GM06990 (cell line): ENCODE data around the gene PPP1R9A.

Experiments used
- DNase-seq: peaks from one replicate; pipeline ENCODE4 v3.0.0-alpha.2; 2011; ENCODE audit not compliant: insufficient read length; ENCODE audit errors: extremely low read depth
- H3K27me3 ChIP-seq: replicated peaks from 2 replicates; pipeline ENCODE4 v1.6.0; 2011; ENCODE audit warnings: low read length; ENCODE audit not compliant: control insufficient read depth, insufficient read depth
- H3K36me3 ChIP-seq: 2 replicates; pipeline ENCODE4 v1.5.1; 2011; ENCODE audit warnings: low read length; ENCODE audit not compliant: control insufficient read depth, insufficient read depth
- H3K4me3 ChIP-seq: replicated peaks from 2 replicates; pipeline ENCODE4 v1.5.1; 2011; ENCODE audit warnings: low read depth, mild to moderate bottlenecking, control low read depth, low read length
- TF ChIP-seq, protein P1 (sequence below): IDR thresholded peaks from 2 replicates; pipeline ENCODE4 v1.5.1; 2011; ENCODE audit warnings: low read length, control low read depth, mild to moderate bottlenecking, inconsistent platforms; ENCODE audit not compliant: insufficient read depth, poor library complexity, severe bottlenecking

Gene PPP1R9A

DNA sequence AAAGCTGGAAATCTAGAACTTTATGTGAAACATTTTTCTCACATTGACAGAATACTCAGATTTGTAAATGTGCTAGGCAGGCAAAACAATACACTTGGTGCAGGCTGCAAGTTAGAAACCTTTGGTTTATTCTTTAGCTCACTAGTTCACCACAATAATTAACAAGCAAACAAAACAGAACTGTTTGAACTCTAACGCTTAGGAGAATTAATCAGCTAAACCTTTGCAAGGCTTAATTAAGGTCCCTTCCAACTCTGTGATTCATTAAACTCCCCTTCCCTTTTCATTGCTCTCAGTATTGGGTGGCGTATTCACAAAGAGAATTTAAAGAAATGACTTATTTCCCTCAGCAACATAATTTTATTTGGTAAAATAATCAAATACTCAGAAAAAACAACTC, 317.9 kb downstream of the PPP1R9A start:
- no peaks in the 10 kb centered on the region for H3K36me3 ChIP-seq
- no peak for DNase-seq
- no peak overlapping the region for H3K4me3 ChIP-seq
- TF ChIP-seq, protein P1, sequence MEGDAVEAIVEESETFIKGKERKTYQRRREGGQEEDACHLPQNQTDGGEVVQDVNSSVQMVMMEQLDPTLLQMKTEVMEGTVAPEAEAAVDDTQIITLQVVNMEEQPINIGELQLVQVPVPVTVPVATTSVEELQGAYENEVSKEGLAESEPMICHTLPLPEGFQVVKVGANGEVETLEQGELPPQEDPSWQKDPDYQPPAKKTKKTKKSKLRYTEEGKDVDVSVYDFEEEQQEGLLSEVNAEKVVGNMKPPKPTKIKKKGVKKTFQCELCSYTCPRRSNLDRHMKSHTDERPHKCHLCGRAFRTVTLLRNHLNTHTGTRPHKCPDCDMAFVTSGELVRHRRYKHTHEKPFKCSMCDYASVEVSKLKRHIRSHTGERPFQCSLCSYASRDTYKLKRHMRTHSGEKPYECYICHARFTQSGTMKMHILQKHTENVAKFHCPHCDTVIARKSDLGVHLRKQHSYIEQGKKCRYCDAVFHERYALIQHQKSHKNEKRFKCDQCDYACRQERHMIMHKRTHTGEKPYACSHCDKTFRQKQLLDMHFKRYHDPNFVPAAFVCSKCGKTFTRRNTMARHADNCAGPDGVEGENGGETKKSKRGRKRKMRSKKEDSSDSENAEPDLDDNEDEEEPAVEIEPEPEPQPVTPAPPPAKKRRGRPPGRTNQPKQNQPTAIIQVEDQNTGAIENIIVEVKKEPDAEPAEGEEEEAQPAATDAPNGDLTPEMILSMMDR = no peak
- no peaks in the 10 kb centered on the region for H3K27me3 ChIP-seq

DNA sequence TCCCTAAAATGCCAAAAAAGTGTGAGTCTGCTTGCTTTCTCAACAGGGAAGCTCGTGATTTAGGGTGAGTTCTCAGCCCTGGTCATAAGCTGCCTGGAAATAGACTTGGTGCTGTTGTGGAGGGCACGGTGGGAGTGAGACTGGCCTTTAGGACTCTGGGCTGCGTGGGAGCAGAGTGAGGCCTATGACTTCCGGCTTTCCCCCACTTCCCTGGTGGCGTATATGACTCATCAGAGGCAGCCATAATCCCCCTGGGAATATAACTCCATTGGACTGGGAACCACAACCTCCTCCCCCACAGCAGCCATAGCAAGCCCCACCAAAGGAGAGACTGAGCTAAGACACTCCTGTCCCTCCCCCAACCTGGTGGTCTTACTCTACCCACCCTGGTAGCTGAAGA, 321.9 kb downstream of the PPP1R9A start:
- H3K27me3 ChIP-seq = no peaks in the 10 kb centered on the region
- no peak for DNase-seq
- H3K4me3 ChIP-seq = no peak overlapping the region
- TF ChIP-seq, protein P1 = no peak
- no peaks in the 10 kb centered on the region for H3K36me3 ChIP-seq

DNA sequence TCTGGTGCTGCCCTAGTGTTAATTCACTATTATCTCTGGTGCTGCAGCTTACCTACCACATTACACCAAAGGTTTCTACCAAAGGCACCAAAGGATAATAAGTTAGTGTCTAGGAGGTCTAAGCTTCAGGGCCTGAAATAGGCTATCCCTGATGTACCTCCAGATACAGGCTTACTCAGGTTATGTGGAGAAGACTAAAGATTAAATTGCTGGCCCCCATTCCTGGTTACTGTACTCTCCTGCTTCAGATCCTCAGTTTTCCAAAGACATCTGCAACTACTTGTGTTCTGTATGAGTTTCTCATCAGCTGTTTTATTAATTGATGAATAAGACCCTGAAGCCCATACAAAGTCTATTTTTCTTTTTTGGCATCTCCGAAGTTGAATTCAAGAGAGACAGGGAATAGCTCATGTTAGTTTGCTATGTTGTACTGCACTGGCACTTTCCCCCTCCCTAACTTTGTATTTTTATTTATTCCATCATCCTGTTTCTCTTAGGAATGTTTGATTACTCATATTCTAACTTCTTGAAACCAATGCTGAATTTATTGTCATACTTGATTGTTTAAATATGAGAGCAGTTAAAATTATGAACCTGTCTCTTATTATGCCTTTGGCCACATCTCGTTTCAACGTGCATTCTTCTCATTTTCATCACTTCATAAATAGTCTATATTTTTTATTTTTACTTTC, 331.0 kb downstream of the PPP1R9A start:
- no peak for DNase-seq

DNA sequence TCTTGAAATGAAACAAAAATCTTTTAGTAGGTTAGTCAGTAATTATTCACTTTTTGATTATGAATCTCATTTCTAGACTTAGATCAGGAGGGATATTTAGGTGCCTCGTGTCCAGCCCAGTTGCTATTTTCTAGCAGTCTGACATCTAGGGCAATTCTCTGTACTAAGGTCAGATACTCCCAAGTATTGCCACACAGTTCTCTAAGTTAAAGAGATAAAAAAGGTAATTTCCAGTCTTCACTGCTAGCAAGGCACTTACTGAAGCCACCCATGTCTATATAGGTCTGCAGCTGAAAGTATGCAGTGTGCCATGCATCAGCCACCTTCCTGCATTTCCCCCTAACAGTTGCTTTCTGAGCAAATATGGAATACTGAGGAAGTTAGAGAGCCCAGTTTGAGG, 333.5 kb downstream of the PPP1R9A start:
- no peak for DNase-seq
- TF ChIP-seq, protein P1 = no peak
- no peaks in the 10 kb centered on the region for H3K36me3 ChIP-seq
- no peak overlapping the region for H3K4me3 ChIP-seq
- H3K27me3 ChIP-seq = no peaks in the 10 kb centered on the region

More for the DNA sequence above, 331.0 kb downstream of the PPP1R9A start:
- TF ChIP-seq, protein P1 = no peak
- Histone ChIP-seq H3K36me3 (no peaks in the 10 kb centered on the region), H3K27me3 (no peaks in the 10 kb centered on the region), H3K4me3 (no peak overlapping the region)

DNA sequence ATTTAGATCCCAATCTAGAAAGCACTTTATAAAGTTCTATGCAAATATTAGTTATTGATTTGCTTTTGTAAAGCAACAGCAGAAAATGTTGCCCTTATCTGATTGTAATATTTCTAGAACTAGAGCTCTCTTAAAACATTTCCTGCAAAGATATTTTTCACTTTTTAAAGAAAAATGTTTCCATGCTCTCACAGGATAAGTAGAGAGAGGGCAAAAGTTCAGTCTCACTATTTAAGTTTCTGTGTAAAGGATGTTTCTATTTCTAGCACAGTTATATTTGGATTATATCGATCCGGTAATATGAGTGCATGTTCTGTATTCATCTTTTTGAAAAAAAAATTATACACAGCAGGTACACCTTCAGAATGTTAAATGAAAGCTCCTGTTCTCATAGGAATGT, 334.9 kb downstream of the PPP1R9A start:
- H3K4me3 ChIP-seq = no peak overlapping the region
- H3K36me3 ChIP-seq = no peaks in the 10 kb centered on the region
- TF ChIP-seq, protein P1 = no peak
- DNase-seq = no peak
- no peaks in the 10 kb centered on the region for H3K27me3 ChIP-seq

DNA sequence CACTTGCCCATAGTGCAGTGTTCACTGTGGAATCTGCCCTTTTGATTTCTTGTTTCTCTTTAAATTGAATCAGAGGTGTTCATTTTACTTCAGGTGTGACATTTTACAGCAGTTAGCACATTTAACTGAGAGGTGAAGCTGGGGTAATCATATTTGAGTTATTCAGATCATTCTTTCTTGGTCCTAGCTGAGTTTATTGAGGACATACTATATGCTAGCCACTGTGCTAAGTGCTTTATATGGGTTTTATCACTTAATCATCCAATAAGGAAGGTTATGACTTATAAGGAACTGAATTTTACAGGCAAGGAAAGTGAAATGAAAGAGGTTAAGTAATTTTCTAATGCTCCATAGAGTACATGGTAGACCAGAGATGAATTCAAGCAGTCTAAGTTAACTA, 337.2 kb downstream of the PPP1R9A start:
- TF ChIP-seq, protein P1 = no peak
- Histone ChIP-seq H3K4me3 (no peak overlapping the region), H3K36me3 (no peaks in the 10 kb centered on the region), H3K27me3 (no peaks in the 10 kb centered on the region)
- no peak for DNase-seq
